Fibroblast of lung (primary cell): ENCODE data around the gene KCNK5. TPM values are rescaled to one million over a fixed set of nuclear protein-coding genes. Genes with fewer than 3 reads are reported as not detected.

Source experiments
- DNase-seq, 2 donors: peaks; one replicate each; pipeline versions ENCODE4 v3.0.0 to v3.0.0-alpha.2; 2010; ENCODE audit warnings: low read depth in 2 of 2
- H2AFZ ChIP-seq: 2 replicates; pipeline ENCODE4 v1.5.1; 2012; ENCODE audit warnings: low read length, control low read depth, inconsistent platforms
- H3K27ac ChIP-seq: 2 replicates; pipeline ENCODE4 v1.5.1; 2011; ENCODE audit warnings: low read length, control low read depth; ENCODE audit not compliant: insufficient read depth
- H3K27me3 ChIP-seq: 2 replicates; pipeline ENCODE4 v1.5.1; 2011; ENCODE audit warnings: mild to moderate bottlenecking, low read length; ENCODE audit not compliant: control insufficient read depth, insufficient read depth
- H3K36me3 ChIP-seq: 2 replicates; pipeline ENCODE4 v1.5.1; 2011; ENCODE audit warnings: low read length; ENCODE audit not compliant: control insufficient read depth, insufficient read depth
- H3K4me1 ChIP-seq: 2 replicates; pipeline ENCODE4 v1.5.1; 2011; ENCODE audit warnings: low read length; ENCODE audit not compliant: control insufficient read depth, insufficient read depth; ENCODE audit errors: extremely low read depth
- H3K4me2 ChIP-seq: 2 replicates; pipeline ENCODE4 v1.5.1; 2011; ENCODE audit warnings: low read length, control low read depth; ENCODE audit not compliant: insufficient read depth; ENCODE audit errors: extremely low read depth
- H3K4me3 ChIP-seq, 4 experiments: fragments of 200-600 bp in 1 of 4; sonication (generic) in 1 of 4; replicated peaks in 1 of 4; 2 replicates each; pipeline ENCODE4 v1.5.1; 2011 to 2016; ENCODE audit warnings: low read length in 4 of 4, low read depth in 3 of 4, mild to moderate bottlenecking in 3 of 4, control low read depth in 2 of 4, inconsistent platforms in 1 of 4, mixed read lengths in 1 of 4; ENCODE audit not compliant: insufficient read depth in 1 of 4; ENCODE audit errors: control extremely low read depth in 1 of 4
- H3K79me2 ChIP-seq: 2 replicates; pipeline ENCODE4 v1.5.1; 2012; ENCODE audit warnings: mild to moderate bottlenecking, low read length, inconsistent platforms; ENCODE audit not compliant: control insufficient read depth, insufficient read depth
- H3K9ac ChIP-seq: 2 replicates; pipeline ENCODE4 v1.5.1; 2011; ENCODE audit warnings: mild to moderate bottlenecking, low read length, control low read depth; ENCODE audit not compliant: insufficient read depth
- H3K9me3 ChIP-seq: 2 replicates; pipeline ENCODE4 v1.5.1; 2012; ENCODE audit warnings: low read depth, low read length; ENCODE audit not compliant: control insufficient read depth, insufficient read depth
- H4K20me1 ChIP-seq: 2 replicates; pipeline ENCODE4 v1.5.1; 2011; ENCODE audit warnings: low read length; ENCODE audit not compliant: control insufficient read depth, insufficient read depth; ENCODE audit errors: extremely low read depth
- EZH2 ChIP-seq: IDR thresholded peaks from 2 replicates; pipeline ENCODE4 v1.5.1; 2012; ENCODE audit warnings: low read length, control low read depth, mild to moderate bottlenecking; ENCODE audit errors: missing control alignments
- polyA plus RNA-seq, 2 donors: library from polyadenylated mRNA; depleted of rRNA in 1 of 2; stranded (reverse) in 1 of 2; unstranded in 1 of 2; fragments of >200 nt; gene quantifications; 2 replicates each; pipeline ENCODE4 v1.2.1, GENCODE V29; 2011 to 2012; ENCODE audit warnings: missing spikeins in 1 of 2
- total RNA-seq: library from RNA; depleted of rRNA; stranded (reverse); fragments of >200 nt; gene quantifications from 2 replicates; pipeline ENCODE4 v1.2.1, GENCODE V29; 2014
- TF ChIP-seq, protein P1 (sequence below), 2 donors: IDR thresholded peaks in 1 of 2; conservative IDR thresholded peaks in 1 of 2; 1 replicate in 1 of 2; 2 replicates in 1 of 2; pipeline ENCODE4 v1.5.1; 2011 to 2012; ENCODE audit warnings: low read length in 2 of 2, control low read depth in 1 of 2, inconsistent platforms in 1 of 2, low read depth in 1 of 2, mild to moderate bottlenecking in 1 of 2

Gene KCNK5
- total and polyA plus RNA-seq, 2 donors (not counting 1 experiment from before 2014, with no cell fraction given), result under 0.01 to 0.02 TPM

DNA sequence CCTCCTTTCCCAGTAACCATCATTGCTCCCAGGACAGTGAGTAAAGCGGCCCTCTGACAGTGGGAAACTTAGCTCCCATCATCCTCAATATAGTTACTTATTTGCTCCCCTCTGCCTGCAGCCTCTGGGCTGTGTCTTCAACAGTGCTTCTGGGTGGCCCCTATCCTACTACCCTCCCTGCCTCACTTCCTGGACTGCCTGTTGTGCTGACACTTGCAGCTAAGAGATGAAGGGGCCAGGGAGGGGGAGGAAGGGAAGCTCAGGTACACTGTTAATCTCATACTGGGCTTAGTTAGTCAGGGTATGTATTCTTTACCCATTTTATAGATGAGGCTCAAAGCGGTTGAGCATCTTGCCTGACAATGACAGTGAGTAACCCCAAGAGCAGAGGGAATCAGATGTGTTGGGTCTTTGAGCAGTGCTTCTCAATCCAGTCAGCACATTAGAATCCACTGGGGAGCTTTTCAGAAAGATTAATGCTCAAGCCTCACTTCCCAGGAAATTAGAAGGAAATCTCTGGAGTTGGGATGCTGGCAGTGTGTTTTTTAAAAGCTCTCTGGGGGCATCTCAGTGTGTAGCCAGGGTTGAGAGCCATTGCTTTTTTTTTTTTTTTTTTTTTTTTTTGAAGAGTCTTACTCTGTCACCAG lies 27.1 kb upstream of the KCNK5 start:
- Histone ChIP-seq H3K79me2 (no peaks in the 10 kb centered on the region), H2AFZ (no peak overlapping the region), H3K27me3 (no peaks in the 10 kb centered on the region), H3K4me1 (no peaks in the 10 kb centered on the region), H3K27ac (no peak overlapping the region), H3K9ac (no peak overlapping the region), H3K9me3 (no peaks in the 10 kb centered on the region), H3K4me3 (no peak overlapping the region), H3K36me3 (no peaks in the 10 kb centered on the region), H4K20me1 (no peaks in the 10 kb centered on the region), H3K4me2 (no peak overlapping the region)
- TF ChIP-seq, protein P1, sequence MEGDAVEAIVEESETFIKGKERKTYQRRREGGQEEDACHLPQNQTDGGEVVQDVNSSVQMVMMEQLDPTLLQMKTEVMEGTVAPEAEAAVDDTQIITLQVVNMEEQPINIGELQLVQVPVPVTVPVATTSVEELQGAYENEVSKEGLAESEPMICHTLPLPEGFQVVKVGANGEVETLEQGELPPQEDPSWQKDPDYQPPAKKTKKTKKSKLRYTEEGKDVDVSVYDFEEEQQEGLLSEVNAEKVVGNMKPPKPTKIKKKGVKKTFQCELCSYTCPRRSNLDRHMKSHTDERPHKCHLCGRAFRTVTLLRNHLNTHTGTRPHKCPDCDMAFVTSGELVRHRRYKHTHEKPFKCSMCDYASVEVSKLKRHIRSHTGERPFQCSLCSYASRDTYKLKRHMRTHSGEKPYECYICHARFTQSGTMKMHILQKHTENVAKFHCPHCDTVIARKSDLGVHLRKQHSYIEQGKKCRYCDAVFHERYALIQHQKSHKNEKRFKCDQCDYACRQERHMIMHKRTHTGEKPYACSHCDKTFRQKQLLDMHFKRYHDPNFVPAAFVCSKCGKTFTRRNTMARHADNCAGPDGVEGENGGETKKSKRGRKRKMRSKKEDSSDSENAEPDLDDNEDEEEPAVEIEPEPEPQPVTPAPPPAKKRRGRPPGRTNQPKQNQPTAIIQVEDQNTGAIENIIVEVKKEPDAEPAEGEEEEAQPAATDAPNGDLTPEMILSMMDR (conservative IDR thresholded peaks at IDR 0.05 in 1 of 2, IDR thresholded peaks at IDR 0.05 in 1 of 2; ENCODE audit: low read depth in 1 of 2, low read length in 2 of 2), result no peak
- no peak for TF ChIP-seq EZH2
- DNase-seq, result no peak

DNA sequence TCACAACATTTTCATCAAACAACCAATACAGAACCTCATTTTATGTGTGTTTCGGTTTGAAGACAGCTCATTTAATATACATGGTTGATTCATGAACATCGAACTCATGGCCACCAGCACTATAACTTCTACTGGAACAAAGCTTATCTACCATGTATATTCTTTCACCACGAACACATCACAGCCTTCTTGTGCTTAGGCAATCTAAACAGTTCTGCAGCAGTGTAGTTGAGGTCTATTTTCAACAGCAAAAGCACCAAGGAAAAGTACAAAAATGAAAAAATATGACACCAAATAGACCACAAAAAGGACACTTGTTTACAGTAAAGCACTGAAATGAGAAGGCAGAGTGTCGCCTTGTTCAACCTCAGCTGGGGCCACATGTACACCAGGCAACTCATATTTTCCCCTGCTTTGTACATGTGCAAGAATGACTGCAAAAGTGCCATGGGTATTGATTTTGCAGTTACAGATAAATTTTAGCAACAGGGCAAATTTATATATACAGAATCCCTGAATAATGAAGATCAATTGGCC lies 25.8 kb upstream of the KCNK5 start:
- no peaks in the 10 kb centered on the region for H3K4me1 ChIP-seq
- no peak overlapping the region for H2AFZ ChIP-seq
- H3K27me3 ChIP-seq, result no peaks in the 10 kb centered on the region
- H3K4me2 ChIP-seq, result no peak overlapping the region
- H3K4me3 ChIP-seq, result no peak overlapping the region
- no peaks in the 10 kb centered on the region for H3K9me3 ChIP-seq
- H3K36me3 ChIP-seq, result no peaks in the 10 kb centered on the region
- H3K27ac ChIP-seq, result no peak overlapping the region
- no peaks in the 10 kb centered on the region for H4K20me1 ChIP-seq
- no peak for DNase-seq
- TF ChIP-seq, protein P1 (conservative IDR thresholded peaks at IDR 0.05 in 1 of 2, IDR thresholded peaks at IDR 0.05 in 1 of 2; ENCODE audit: low read depth in 1 of 2, low read length in 2 of 2), result no peak
- TF ChIP-seq EZH2, result no peak
- H3K9ac ChIP-seq, result no peak overlapping the region
- no peaks in the 10 kb centered on the region for H3K79me2 ChIP-seq

GRCh38 chr6:39251406-39251805 lies 22.1 kb upstream of the KCNK5 start:
- H3K27ac ChIP-seq, result no peak overlapping the region
- H3K9ac ChIP-seq, result no peak overlapping the region
- no peaks in the 10 kb centered on the region for H3K27me3 ChIP-seq
- TF ChIP-seq, protein P1 (conservative IDR thresholded peaks at IDR 0.05 in 1 of 2, IDR thresholded peaks at IDR 0.05 in 1 of 2; ENCODE audit: low read depth in 1 of 2, low read length in 2 of 2), result no peak
- TF ChIP-seq EZH2, result no peak
- no peaks in the 10 kb centered on the region for H3K79me2 ChIP-seq
- H3K4me2 ChIP-seq, result no peak overlapping the region
- no peak overlapping the region for H3K4me3 ChIP-seq
- no peaks in the 10 kb centered on the region for H3K9me3 ChIP-seq
- no peaks in the 10 kb centered on the region for H4K20me1 ChIP-seq
- no peaks in the 10 kb centered on the region for H3K4me1 ChIP-seq
- H3K36me3 ChIP-seq, result no peaks in the 10 kb centered on the region
- no peak for DNase-seq
- H2AFZ ChIP-seq, result no peak overlapping the region
